Subcutaneous adipose tissue (tissue), 4 donors: ENCODE results near the gene CMSS1. TPM values are rescaled to one million over a fixed set of nuclear protein-coding genes. Genes with fewer than 3 reads are reported as not detected.

Source experiments
- total RNA-seq, 4 donors: library from RNA; depleted of rRNA; stranded (reverse); fragments of >200 nt; gene quantifications; one replicate each; pipeline ENCODE4 v1.1.0, GENCODE V29; 2016
- TF ChIP-seq, protein P1 (sequence below): fragments of 450-650 bp; IDR thresholded peaks from one replicate; pipeline ENCODE4 v1.5.1; 2016; ENCODE audit warnings: low read depth, mild to moderate bottlenecking, control low read depth, antibody characterized with exemption, moderate library complexity

The CMSS1 gene
- total RNA-seq, 4 donors from 2014 or later = 9.9 to 32.1 (median 19.1) TPM

- TF ChIP-seq, protein P1, sequence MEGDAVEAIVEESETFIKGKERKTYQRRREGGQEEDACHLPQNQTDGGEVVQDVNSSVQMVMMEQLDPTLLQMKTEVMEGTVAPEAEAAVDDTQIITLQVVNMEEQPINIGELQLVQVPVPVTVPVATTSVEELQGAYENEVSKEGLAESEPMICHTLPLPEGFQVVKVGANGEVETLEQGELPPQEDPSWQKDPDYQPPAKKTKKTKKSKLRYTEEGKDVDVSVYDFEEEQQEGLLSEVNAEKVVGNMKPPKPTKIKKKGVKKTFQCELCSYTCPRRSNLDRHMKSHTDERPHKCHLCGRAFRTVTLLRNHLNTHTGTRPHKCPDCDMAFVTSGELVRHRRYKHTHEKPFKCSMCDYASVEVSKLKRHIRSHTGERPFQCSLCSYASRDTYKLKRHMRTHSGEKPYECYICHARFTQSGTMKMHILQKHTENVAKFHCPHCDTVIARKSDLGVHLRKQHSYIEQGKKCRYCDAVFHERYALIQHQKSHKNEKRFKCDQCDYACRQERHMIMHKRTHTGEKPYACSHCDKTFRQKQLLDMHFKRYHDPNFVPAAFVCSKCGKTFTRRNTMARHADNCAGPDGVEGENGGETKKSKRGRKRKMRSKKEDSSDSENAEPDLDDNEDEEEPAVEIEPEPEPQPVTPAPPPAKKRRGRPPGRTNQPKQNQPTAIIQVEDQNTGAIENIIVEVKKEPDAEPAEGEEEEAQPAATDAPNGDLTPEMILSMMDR = no peak
Observed at GRCh38 chr3:100122321-100122720, 304.7 kb downstream of the CMSS1 start.

DNA sequence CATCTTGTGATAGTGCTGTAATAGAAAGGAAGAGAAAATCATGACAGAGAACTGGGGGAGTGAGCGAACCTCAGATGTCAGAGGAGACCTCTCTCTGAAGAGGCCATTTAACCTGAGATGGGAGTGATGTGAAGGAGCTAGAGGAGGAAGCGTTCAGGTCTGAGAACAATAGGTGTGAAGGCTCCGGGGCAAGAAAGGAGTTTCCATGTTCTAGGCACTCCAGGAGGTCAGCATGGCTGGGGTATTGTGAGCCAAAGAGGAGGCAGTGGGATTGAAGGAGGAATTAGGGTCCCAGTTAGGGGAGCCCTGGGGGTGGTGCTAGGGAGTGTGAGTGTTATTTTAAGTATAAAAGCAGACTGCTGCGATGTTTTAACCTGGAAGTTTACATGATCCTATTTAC, 305.4 kb downstream of the CMSS1 start:
- TF ChIP-seq, protein P1 = no peak

GRCh38 chr3:100124201-100124761, 306.6 kb downstream of the CMSS1 start:
- TF ChIP-seq, protein P1 = no peak

- TF ChIP-seq, protein P1 = no peak
Observed at GRCh38 chr3:100125161-100125938, 307.7 kb downstream of the CMSS1 start.

- TF ChIP-seq, protein P1 = no peak
Observed at GRCh38 chr3:100127792-100128191, 310.1 kb downstream of the CMSS1 start.

GRCh38 chr3:100128565-100128964, 310.9 kb downstream of the CMSS1 start:
- TF ChIP-seq, protein P1 = no peak

DNA sequence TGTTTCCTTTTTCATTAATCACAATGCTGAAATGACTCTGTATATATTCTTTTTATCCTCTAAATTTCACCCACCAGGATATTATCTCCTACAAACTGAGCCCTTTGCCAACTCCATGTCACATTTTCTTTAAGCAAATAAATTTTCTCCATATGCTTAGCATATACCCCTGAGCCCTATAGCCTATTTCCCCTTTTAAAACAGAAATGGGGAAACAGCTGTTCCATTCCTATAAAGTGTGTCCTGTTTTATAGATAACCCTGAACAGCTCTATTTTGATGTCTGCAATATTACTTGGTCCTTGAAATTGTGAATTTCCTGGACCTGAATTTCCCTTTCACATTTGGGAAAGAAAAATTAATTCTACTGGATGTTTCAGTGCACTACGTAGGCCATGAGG, 312.3 kb downstream of the CMSS1 start:
- TF ChIP-seq, protein P1 = no peak
